VCaP (cell line): ENCODE measurements around the gene PHTF1.

ENCODE experiments used
- H3K27ac ChIP-seq: fragments of 450-650 bp; 2 replicates; pipeline ENCODE4 v1.5.1; 2017
- TF ChIP-seq, protein P1 (sequence below): fragments of 450-650 bp; conservative IDR thresholded peaks from 2 replicates; pipeline ENCODE4 v1.5.1; 2017; ENCODE audit warnings: mild to moderate bottlenecking, moderate library complexity

Gene PHTF1

DNA sequence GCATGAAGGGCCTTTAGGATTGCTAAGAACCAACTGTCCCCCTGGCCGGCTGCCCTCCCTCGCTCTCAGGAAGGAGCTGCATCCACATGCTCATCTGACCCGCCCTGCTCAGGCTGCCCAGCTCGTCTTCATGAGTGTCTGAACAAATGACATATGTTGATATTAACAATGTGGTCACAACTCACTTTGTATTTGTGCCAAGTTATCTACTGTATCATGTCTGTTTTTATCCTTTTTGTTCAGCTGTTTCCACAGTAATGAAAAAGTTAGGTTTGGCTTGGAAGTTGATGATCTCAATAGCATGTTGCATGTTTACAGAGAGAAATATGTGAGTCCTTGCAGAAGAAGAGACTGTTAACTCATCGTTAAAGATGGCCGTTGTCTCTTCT, 75.1 kb downstream of the PHTF1 start:
- no peak overlapping the region for H3K27ac ChIP-seq
- TF ChIP-seq, protein P1, sequence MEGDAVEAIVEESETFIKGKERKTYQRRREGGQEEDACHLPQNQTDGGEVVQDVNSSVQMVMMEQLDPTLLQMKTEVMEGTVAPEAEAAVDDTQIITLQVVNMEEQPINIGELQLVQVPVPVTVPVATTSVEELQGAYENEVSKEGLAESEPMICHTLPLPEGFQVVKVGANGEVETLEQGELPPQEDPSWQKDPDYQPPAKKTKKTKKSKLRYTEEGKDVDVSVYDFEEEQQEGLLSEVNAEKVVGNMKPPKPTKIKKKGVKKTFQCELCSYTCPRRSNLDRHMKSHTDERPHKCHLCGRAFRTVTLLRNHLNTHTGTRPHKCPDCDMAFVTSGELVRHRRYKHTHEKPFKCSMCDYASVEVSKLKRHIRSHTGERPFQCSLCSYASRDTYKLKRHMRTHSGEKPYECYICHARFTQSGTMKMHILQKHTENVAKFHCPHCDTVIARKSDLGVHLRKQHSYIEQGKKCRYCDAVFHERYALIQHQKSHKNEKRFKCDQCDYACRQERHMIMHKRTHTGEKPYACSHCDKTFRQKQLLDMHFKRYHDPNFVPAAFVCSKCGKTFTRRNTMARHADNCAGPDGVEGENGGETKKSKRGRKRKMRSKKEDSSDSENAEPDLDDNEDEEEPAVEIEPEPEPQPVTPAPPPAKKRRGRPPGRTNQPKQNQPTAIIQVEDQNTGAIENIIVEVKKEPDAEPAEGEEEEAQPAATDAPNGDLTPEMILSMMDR: no peak

DNA sequence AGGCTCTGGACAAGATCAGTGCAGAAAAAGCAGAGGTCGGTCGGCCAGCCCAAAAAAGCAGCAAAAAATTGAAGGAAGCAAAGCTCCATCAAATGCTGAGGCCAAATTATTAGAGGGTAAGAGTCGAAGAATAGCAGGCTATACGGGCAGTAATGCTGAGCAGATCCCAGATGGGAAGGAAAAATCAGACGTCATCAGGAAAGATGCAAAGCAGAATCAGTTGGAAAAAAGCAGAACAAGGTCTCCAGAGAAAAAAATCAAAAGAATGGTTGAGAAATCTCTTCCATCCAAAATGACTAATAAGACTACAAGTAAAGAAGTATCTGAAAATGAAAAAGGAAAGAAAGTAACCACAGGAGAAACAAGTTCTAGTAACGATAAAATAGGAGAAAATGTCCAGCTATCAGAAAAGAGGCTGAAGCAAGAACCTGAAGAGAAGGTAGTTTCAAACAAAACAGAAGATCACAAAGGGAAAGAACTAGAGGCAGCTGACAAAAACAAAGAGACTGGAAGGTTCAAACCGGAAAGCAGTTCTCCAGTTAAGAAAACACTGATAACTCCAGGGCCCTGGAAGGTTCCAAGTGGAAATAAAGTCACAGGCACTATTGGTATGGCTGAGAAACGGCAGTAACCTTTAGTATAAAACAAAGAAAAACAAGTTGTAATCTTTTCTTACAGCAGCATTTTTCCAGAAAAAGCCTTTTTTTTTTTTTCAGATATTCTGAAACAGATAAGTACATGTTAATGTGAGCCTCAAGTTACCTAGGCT, 75.7 kb downstream of the PHTF1 start:
- TF ChIP-seq, protein P1: no peak
- no peak overlapping the region for H3K27ac ChIP-seq

DNA sequence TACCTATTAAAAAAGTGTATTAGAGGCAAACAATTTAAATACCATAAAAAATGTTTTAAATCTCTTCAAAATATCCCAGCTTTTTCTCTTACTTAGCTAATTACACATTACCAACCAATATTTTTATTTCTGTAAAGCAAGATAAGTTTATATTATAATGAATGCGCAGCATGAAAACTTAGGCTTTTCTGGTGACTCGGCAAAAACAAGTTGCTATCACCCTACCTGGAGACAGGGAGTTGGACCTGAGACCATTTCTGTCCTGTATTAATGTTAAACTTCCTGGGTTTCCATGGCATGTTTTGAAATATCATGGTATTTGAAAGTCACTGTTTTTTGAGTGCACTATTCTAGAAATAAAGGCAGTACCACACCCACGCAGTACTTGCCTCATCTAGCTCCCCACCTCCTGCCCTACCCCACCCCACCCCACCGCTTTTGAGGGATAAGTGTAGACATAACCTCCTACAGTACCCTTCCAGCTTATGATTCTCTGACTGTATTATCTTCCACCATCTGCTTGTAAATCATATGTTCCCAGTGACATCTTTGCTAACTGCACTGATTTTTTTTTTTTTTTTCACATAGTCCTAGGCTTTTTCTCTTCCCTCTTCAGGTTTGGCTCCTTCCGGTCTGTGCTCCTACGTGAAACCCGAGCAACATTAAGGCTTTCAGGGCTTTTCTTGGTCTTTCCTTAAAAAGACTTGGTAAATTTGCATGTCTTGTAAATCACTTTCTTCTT, 77.5 kb downstream of the PHTF1 start:
- TF ChIP-seq, protein P1: no peak
- H3K27ac ChIP-seq: no peak overlapping the region

DNA sequence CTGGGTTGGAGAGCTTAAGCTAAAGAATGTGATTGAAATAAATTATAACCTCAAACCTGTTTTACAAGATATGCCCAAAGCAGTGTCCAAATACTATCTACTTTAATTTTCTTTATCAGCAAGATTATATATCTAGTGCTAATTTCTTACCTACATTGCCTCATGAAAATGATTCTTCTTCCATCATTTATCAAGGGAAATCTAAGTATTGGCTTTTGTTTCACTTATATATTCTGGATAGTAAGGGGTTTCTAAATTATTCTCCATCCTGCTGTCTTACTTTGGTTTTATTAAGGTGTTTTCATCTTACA, 81.2 kb downstream of the PHTF1 start:
- H3K27ac ChIP-seq: no peak overlapping the region
- TF ChIP-seq, protein P1: peak; percentile 24; the same call in 1 of the 2 replicates

DNA sequence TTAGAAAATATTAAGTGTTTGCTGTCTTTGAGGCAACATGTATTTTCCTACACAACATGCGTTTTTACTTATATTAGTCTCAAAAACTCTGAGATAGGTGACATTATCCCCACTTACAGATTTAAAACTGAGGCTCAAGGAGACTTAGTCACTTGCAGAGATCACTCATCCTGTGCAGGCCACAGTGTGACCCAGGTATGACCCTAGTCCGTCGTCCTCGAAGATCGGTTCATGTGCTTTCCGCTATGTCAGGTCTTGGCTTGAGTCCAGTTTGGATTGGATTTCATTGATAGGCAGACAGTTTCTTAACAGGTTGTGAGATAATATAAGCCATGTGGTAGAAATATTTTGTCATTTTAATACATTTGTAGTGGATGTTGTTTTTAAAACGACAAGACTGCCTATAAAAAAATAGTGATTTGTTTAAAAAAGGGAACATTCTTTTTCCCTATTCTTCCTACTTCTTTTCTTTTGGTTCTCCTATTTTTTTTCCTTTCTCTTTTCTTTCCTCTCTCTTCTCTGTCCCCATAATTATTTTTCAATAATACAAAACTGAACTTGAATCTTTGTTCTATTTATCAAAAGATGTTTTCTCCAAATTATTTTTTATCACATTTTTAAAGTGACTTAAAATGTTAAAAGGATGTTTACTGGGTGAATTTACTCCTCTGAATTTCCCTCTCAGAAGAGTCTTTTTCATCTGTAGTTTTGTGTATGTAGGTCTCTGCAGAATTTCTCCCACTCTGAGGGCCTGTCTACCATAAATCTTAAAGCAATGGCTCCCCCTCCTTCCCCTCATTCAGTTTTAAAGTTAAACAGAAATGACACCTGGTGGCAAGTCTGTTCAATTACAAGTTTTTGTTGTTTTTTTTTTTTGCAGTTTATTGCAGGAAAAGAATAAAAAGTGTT, 81.8 kb downstream of the PHTF1 start:
- TF ChIP-seq, protein P1: peak; percentile 72

DNA sequence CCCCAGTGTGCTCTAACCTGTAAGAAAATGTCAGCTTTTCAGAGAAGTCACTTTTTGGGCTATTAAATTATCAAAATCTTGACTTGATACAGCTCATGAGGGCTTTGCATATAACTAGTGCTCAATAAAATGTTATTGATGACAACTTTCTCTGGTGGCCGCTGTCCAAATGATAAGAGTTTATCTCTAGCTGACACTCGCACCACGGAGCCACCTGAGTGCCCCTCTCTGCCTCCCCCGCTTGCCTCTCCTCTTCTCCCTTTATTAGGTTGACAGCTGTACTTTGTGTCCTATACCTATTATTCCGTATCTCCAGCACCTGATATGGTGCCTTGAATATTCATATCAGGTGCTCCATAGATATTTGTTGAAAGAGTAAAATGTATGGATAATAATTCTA, 82.8 kb downstream of the PHTF1 start:
- no peak overlapping the region for H3K27ac ChIP-seq
- TF ChIP-seq, protein P1: no peak

More for the DNA sequence above, 81.8 kb downstream of the PHTF1 start:
- no peak overlapping the region for H3K27ac ChIP-seq

DNA sequence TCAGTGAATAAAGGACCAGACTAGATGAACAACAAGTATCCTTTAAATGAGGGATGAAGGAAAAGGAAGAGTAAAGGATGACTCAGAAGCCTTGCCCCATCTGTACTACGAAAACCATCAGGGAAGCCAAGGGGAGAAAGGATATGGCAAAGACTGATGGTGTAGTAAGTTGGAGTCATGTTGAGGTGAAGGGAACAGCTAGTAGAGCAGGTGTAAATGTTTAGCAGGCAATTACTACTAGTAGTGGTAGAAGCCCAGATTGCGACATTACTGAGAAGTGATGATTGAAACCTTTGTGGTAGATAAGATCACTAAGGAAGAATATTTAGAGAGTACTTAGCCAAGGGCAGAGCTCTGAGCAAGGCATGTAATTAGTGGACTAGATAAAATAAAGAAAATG, 84.0 kb downstream of the PHTF1 start:
- H3K27ac ChIP-seq: no peak overlapping the region
- TF ChIP-seq, protein P1: no peak
